HFFc6 (cell line): ENCODE results near the gene WRAP73. TPM values are rescaled to one million over a fixed set of nuclear protein-coding genes. Genes with fewer than 3 reads are reported as not detected.

Experiments used
- DNase-seq: peaks from one replicate; pipeline ENCODE4 v3.0.0-alpha.2; 2018
- H3K27ac Mint-ChIP-seq: 2 replicates; pipeline ENCODE4 v1.8.0; 2020; ENCODE audit warnings: mild to moderate bottlenecking, mixed read lengths
- H3K27me3 Mint-ChIP-seq: 2 replicates; pipeline ENCODE4 v1.8.0; 2021; ENCODE audit warnings: mild to moderate bottlenecking, moderate library complexity, mixed read lengths; ENCODE audit not compliant: insufficient read depth
- H3K36me3 Mint-ChIP-seq: 2 replicates; pipeline ENCODE4 v1.8.0; 2021; ENCODE audit warnings: low read depth, mixed read lengths
- H3K4me1 Mint-ChIP-seq: 2 replicates; pipeline ENCODE4 v1.8.0; 2020; ENCODE audit warnings: low read depth, mixed read lengths
- H3K4me3 Mint-ChIP-seq: 2 replicates; pipeline ENCODE4 v1.8.0; 2020; ENCODE audit warnings: mild to moderate bottlenecking, moderate library complexity, mixed read lengths
- H3K9me3 Mint-ChIP-seq: 2 replicates; pipeline ENCODE4 v1.8.0; 2020; ENCODE audit warnings: mild to moderate bottlenecking, mixed read lengths
- total RNA-seq, 6 experiments: library from RNA; stranded (reverse); fragmentation: NEBNext Ultra II Directional; extraction: Animal tissue kit (Norgen Biotek cat#: 25700); gene quantifications; 2 replicates in 1 of 6; 3 replicates in 5 of 6; pipeline ENCODE4 v1.2.3, GENCODE V29; 2021
- TF ChIP-seq, protein P1 (sequence below): fragments of 200-600 bp; sonication (generic); IDR thresholded peaks from 2 replicates; pipeline ENCODE4 v1.5.0; 2021; ENCODE audit warnings: antibody characterized with exemption, mild to moderate bottlenecking

Gene WRAP73
- total RNA-seq, 6 experiments from 2014 or later = 11.8 to 14.8 (median 14.3) TPM

DNA sequence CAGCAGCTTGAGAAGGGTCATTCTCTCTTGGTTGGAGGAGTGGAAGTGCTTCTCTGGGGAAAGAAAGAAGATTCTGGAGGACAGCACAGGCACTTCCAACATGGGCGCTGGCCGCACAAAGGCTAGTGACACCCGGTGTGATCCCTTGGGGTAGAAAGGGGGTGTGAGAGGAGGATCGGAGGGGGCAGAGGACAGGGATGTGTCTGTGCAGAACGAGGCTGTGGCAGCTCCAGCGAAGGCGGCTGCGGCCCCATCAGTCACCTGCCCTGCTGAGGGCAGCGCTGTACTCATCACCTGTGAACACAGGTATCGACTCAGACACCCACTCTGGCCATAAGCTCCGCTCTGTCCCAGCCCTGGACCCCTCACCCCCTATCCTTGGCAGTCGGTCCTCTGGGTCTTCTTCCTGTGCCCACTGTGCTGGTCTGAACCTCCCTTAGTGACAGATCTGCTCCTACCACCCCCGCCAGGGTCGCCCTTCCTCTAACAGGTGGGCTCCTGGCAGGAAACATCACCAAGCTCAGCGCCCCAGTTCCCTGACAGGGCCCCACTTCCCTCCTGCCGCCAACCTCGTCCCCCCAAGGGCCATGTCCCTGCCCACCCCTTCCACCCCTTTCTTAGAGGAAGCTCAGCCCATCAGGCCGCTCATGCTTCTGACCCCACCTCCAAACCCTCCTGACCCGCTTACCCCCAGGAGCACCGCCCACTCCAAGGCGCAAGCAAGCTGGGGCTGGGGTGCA is 22.5 kb upstream of the WRAP73 start:
- Mint-ChIP-seq H3K27ac (no peak overlapping the region), H3K4me1 (peaks cover 7% of the 10 kb centered on the region), H3K4me3 (no peak overlapping the region), H3K36me3 (no peaks in the 10 kb centered on the region), H3K27me3 (peaks cover 24% of the 10 kb centered on the region), H3K9me3 (no peaks in the 10 kb centered on the region)
- no peak for DNase-seq
- TF ChIP-seq, protein P1, sequence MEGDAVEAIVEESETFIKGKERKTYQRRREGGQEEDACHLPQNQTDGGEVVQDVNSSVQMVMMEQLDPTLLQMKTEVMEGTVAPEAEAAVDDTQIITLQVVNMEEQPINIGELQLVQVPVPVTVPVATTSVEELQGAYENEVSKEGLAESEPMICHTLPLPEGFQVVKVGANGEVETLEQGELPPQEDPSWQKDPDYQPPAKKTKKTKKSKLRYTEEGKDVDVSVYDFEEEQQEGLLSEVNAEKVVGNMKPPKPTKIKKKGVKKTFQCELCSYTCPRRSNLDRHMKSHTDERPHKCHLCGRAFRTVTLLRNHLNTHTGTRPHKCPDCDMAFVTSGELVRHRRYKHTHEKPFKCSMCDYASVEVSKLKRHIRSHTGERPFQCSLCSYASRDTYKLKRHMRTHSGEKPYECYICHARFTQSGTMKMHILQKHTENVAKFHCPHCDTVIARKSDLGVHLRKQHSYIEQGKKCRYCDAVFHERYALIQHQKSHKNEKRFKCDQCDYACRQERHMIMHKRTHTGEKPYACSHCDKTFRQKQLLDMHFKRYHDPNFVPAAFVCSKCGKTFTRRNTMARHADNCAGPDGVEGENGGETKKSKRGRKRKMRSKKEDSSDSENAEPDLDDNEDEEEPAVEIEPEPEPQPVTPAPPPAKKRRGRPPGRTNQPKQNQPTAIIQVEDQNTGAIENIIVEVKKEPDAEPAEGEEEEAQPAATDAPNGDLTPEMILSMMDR = no peak

DNA sequence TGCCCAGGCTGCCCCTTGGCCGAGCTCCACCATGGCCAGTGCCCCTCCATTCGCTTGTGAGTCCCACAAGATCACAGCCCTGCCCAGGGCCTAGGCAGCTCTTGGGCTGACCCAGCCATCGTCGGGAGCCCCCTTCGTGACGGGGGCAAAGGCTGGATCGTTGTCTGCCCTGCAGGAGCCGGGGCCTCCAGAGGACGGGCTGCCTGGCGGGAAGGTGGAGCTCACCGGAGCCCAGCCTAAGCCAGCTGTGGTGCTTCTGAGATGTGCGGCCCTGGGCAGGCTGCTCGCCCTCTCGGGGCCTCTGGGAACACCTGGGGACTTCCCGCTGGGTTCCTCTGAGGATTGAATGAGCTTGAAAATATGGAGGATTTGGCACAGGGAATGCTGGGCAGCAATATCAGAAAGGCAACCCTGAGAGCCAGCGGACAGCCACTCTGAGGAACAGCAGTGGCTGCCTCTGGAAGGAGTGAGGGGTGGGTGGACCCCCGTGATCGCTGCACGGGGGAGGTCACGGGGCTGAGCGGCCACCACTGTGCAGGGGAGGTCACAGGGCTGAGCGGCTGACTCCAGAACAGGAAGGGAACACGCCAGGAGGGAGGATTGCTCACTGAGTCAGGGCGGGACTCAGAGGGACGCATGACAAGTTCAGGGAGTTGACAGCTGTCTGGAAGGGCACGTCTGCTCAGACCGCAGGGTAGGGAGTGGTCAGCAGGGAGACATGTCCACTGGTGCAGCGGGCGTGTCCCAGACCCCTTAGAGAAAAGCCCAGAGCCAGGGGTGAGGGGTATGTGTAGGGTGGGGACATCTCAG is 21.7 kb upstream of the WRAP73 start:
- no peak overlapping the region for H3K27ac Mint-ChIP-seq
- H3K9me3 Mint-ChIP-seq = no peaks in the 10 kb centered on the region
- DNase-seq = no peak
- H3K4me3 Mint-ChIP-seq = no peak overlapping the region
- no peaks in the 10 kb centered on the region for H3K36me3 Mint-ChIP-seq
- H3K4me1 Mint-ChIP-seq = peaks cover 11% of the 10 kb centered on the region
- TF ChIP-seq, protein P1 = no peak
- peaks cover 24% of the 10 kb centered on the region for H3K27me3 Mint-ChIP-seq

DNA sequence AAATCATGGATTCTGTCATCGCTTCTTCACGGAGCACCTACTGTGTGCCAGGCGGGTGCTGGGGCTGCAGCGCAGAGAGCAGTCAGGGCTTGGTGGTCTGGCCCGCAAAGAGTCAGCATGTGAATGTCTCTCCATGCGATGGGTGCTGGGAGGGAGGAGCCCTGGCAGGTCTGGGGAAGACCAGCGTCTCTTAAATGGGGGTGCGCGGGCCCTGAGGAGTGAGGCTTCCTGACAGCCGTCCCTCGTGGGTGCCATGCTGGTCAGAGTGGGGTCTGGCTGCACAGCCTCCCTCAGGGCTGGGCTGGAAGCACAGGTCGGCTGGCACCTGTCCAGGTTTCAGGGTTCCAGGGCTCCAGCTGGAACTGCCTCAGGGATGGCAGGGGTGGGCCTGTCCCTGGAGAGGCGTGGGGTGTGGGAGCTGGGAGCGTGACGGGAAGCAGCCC is 20.9 kb upstream of the WRAP73 start:
- Mint-ChIP-seq H3K4me1 (peaks cover 17% of the 10 kb centered on the region), H3K4me3 (no peak overlapping the region), H3K27ac (no peak overlapping the region), H3K27me3 (peaks cover 25% of the 10 kb centered on the region), H3K36me3 (no peaks in the 10 kb centered on the region), H3K9me3 (no peaks in the 10 kb centered on the region)
- TF ChIP-seq, protein P1 = no peak
- DNase-seq = no peak

DNA sequence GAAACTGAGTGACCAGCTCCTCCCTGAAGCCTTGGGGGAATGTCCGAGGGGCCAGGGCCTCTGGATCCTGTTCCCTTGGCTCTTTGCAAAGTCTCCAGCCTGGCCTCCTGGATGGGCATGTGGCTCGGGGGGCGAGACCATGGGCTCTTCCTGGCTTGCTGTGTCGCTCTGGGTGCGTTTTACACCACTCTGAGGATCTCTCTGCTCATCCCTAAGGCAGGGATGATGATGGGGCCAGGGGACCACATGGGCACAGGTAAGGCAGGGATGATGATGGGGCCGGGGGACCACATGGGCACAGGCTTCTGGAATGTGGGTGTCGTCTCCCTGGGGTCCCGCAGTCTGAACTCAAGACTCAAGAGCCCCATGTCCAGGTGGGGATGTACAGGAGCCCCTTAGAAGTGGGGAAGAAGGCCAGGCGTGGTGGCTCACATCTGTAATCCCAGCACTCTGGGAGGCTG is 20.1 kb upstream of the WRAP73 start:
- Mint-ChIP-seq H3K27ac (no peak overlapping the region), H3K27me3 (peaks cover 23% of the 10 kb centered on the region), H3K4me1 (peaks cover 17% of the 10 kb centered on the region), H3K9me3 (no peaks in the 10 kb centered on the region), H3K4me3 (no peak overlapping the region), H3K36me3 (no peaks in the 10 kb centered on the region)
- no peak for DNase-seq
- TF ChIP-seq, protein P1 = no peak

DNA sequence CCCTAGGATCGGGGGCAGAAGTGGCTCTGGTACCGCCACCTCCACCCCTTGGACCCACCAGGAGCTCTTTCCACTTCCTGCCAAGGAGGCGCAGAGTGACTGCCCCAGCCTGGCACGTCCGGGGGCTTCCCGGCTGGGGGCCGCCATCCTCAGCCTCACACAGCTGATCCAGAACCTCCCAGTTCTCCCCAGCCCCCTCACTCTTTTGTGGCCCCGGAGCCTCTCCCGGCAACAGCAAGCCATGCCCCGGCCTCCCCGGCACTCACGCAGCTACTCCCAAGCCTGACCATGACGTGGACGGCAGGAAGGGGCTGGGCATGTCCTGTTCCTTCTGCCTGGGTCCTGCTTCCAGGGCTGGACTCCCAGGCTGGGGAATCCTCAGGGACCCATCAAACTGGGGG is 19.5 kb upstream of the WRAP73 start:
- Mint-ChIP-seq H3K27ac (no peak overlapping the region), H3K9me3 (no peaks in the 10 kb centered on the region), H3K36me3 (no peaks in the 10 kb centered on the region), H3K27me3 (peaks cover 25% of the 10 kb centered on the region), H3K4me1 (peaks cover 17% of the 10 kb centered on the region), H3K4me3 (no peak overlapping the region)
- TF ChIP-seq, protein P1 = no peak
- DNase-seq = no peak
